ENCODE measurements around the gene ANKS1B. TPM values are rescaled to one million over a fixed set of nuclear protein-coding genes. Genes with fewer than 3 reads are reported as not detected.

The ANKS1B gene
- total RNA-seq, 1 experiment from 2014 or later = 9.7 TPM

DNA sequence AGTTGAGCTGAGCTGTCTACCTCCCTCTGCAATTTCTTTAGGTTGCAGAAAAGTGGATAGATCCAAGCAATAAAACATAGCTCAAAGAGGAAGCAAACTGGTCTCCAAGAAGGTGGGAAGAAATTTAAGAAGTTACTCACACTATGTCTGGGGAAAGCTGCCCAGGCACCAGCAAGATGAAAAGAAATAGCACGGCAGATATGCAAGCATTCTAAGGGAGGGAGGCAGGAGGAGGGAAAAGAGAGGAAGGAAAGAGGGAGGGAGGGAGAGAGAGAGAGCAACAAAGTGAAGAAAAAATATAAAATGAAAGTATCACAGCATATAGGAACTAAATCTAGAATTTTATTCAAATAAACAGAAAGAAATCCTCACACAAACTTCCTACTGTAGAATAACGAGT, 1099.0 kb downstream of the ANKS1B start:
- H3K36me3 ChIP-seq (ENCODE audit: control insufficient read depth, insufficient read depth, low read length) = no peaks in the 10 kb centered on the region
- ATAC-seq (no peak), DNase-seq (ENCODE audit: low read depth, low spot score) (no peak)
- TF ChIP-seq TCF7L2 (IDR thresholded peaks at IDR 0.05; ENCODE audit: low read depth, low read length) = no peak
- TF ChIP-seq, protein P1, sequence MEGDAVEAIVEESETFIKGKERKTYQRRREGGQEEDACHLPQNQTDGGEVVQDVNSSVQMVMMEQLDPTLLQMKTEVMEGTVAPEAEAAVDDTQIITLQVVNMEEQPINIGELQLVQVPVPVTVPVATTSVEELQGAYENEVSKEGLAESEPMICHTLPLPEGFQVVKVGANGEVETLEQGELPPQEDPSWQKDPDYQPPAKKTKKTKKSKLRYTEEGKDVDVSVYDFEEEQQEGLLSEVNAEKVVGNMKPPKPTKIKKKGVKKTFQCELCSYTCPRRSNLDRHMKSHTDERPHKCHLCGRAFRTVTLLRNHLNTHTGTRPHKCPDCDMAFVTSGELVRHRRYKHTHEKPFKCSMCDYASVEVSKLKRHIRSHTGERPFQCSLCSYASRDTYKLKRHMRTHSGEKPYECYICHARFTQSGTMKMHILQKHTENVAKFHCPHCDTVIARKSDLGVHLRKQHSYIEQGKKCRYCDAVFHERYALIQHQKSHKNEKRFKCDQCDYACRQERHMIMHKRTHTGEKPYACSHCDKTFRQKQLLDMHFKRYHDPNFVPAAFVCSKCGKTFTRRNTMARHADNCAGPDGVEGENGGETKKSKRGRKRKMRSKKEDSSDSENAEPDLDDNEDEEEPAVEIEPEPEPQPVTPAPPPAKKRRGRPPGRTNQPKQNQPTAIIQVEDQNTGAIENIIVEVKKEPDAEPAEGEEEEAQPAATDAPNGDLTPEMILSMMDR (IDR thresholded peaks at IDR 0.05) = no peak
- no peak for TF ChIP-seq SIN3A (IDR thresholded peaks at IDR 0.05; ENCODE audit: borderline replicate concordance, insufficient read depth, low read depth, low read length)
- no peak for TF ChIP-seq POLR2AphosphoS5 (IDR thresholded peaks at IDR 0.05; ENCODE audit: low read depth, low read length)
- TF ChIP-seq, protein P2, sequence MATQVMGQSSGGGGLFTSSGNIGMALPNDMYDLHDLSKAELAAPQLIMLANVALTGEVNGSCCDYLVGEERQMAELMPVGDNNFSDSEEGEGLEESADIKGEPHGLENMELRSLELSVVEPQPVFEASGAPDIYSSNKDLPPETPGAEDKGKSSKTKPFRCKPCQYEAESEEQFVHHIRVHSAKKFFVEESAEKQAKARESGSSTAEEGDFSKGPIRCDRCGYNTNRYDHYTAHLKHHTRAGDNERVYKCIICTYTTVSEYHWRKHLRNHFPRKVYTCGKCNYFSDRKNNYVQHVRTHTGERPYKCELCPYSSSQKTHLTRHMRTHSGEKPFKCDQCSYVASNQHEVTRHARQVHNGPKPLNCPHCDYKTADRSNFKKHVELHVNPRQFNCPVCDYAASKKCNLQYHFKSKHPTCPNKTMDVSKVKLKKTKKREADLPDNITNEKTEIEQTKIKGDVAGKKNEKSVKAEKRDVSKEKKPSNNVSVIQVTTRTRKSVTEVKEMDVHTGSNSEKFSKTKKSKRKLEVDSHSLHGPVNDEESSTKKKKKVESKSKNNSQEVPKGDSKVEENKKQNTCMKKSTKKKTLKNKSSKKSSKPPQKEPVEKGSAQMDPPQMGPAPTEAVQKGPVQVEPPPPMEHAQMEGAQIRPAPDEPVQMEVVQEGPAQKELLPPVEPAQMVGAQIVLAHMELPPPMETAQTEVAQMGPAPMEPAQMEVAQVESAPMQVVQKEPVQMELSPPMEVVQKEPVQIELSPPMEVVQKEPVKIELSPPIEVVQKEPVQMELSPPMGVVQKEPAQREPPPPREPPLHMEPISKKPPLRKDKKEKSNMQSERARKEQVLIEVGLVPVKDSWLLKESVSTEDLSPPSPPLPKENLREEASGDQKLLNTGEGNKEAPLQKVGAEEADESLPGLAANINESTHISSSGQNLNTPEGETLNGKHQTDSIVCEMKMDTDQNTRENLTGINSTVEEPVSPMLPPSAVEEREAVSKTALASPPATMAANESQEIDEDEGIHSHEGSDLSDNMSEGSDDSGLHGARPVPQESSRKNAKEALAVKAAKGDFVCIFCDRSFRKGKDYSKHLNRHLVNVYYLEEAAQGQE (IDR thresholded peaks at IDR 0.05; ENCODE audit: insufficient read depth in 1 of 2, low read depth in 2 of 2, low read length in 1 of 2) = no peak
- intact Hi-C loops (cut with micrococcal nuclease; ENCODE audit: unreplicated experiment) = no loop called here
- CTCF ChIA-PET = interaction anchor here (0.6 kb wide), 1 partner anchor 41 kb away, joined by 3 read pairs; no protein-coding TSS in a partner anchor
- in situ Hi-C loops (cut with HindIII; ENCODE audit: low pct_unique_long_range_greater_than_20kb, low sequenced_read_pairs) = no loop called here
- H3K4me3 ChIP-seq (ENCODE audit: low read depth in 2 of 2, low read length in 2 of 2) = no peak overlapping the region
- no TSS peak for BruUV-seq (replicated peaks)
- no peak overlapping the region for H3K27ac ChIP-seq (ENCODE audit: low read length)
- no peaks in the 10 kb centered on the region for H3K9me3 ChIP-seq (ENCODE audit: control insufficient read depth, insufficient read depth, low read depth, low read length)
- no peaks in the 10 kb centered on the region; the same call in none of the 2 replicates for H3K27me3 ChIP-seq (ENCODE audit: control insufficient read depth, insufficient read depth, low read length)
- POLR2A ChIA-PET = no interaction called here
- H3K4me1 ChIP-seq (ENCODE audit: control insufficient read depth, insufficient read depth, low read length) = no peaks in the 10 kb centered on the region

DNA sequence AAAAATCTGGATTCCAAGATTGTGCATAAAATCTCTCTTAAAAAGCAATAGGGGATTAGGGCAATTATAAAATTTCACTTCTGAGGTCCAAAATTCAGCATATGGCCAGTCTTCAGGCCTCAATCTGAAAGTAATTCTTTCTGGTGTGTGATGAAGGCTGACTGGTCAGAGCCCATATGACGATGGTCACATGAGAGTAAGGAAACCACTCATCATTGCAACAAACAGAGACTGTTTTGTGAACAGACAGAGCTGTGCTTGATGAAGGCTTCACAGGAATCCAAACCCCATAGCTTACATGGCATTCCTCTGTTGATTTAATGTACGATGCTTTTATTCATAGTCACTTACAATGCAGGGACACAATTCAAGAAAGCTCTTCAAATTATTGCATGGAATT, 1101.5 kb downstream of the ANKS1B start:
- in situ Hi-C loops (cut with HindIII; ENCODE audit: low pct_unique_long_range_greater_than_20kb, low sequenced_read_pairs) (no loop called here), intact Hi-C loops (cut with micrococcal nuclease; ENCODE audit: unreplicated experiment) (no loop called here)
- Histone ChIP-seq H3K27ac (ENCODE audit: low read length) (no peak overlapping the region), H3K4me1 (ENCODE audit: control insufficient read depth, insufficient read depth, low read length) (no peaks in the 10 kb centered on the region), H3K27me3 (ENCODE audit: control insufficient read depth, insufficient read depth, low read length) (peaks cover 2% of the 10 kb centered on the region), H3K9me3 (ENCODE audit: control insufficient read depth, insufficient read depth, low read depth, low read length) (no peaks in the 10 kb centered on the region), H3K36me3 (ENCODE audit: control insufficient read depth, insufficient read depth, low read length) (no peaks in the 10 kb centered on the region), H3K4me3 (ENCODE audit: low read depth in 2 of 2, low read length in 2 of 2) (no peak overlapping the region)
- no TSS peak for BruUV-seq (replicated peaks)
- no peak for ATAC-seq
- ChIA-PET POLR2A (no interaction called here), CTCF (no interaction called here)
- no peak for DNase-seq (ENCODE audit: low read depth, low spot score)
- TF ChIP-seq, protein P2 (IDR thresholded peaks at IDR 0.05; ENCODE audit: insufficient read depth in 1 of 2, low read depth in 2 of 2, low read length in 1 of 2) = no peak
- TF ChIP-seq SIN3A (IDR thresholded peaks at IDR 0.05; ENCODE audit: borderline replicate concordance, insufficient read depth, low read depth, low read length) (no peak), POLR2AphosphoS5 (IDR thresholded peaks at IDR 0.05; ENCODE audit: low read depth, low read length) (no peak)
